HUDEP-2 (cell line): ENCODE measurements around the gene ARHGAP26.

Source experiments
- DNase-seq, 76 experiments: peaks; one replicate each; lab custom pipeline; 2025; ENCODE audit not compliant: unreplicated experiment in 76 of 76; lab: John Stamatoyannopoulos, UW

ARHGAP26 gene

GRCh38 chr5:143120460-143121134 lies 350.4 kb downstream of the ARHGAP26 start:
- no peak for DNase-seq

GRCh38 chr5:143121135-143121475 lies 350.9 kb downstream of the ARHGAP26 start:
- no peak for DNase-seq

GRCh38 chr5:143124593-143124992 lies 354.4 kb downstream of the ARHGAP26 start:
- DNase-seq, result peak in 40 of 76 experiments; percentile 2 to 55 (median 16)

- DNase-seq, result no peak
Observed at GRCh38 chr5:143126174-143127019, 356.2 kb downstream of the ARHGAP26 start.

GRCh38 chr5:143128412-143129071 lies 358.4 kb downstream of the ARHGAP26 start:
- DNase-seq, result no peak

- no peak for DNase-seq
Observed at GRCh38 chr5:143129203-143129602, 359.0 kb downstream of the ARHGAP26 start.

GRCh38 chr5:143129910-143130612 lies 359.9 kb downstream of the ARHGAP26 start:
- no peak for DNase-seq

GRCh38 chr5:143130613-143131305 lies 360.6 kb downstream of the ARHGAP26 start:
- DNase-seq, result no peak

GRCh38 chr5:143131972-143132371 lies 361.8 kb downstream of the ARHGAP26 start:
- no peak for DNase-seq

GRCh38 chr5:143132739-143133138 lies 362.6 kb downstream of the ARHGAP26 start:
- DNase-seq, result no peak

GRCh38 chr5:143133721-143134120 lies 363.5 kb downstream of the ARHGAP26 start:
- DNase-seq, result no peak

- DNase-seq, result no peak
Observed at GRCh38 chr5:143134269-143134668, 364.1 kb downstream of the ARHGAP26 start.

- no peak for DNase-seq
Observed at GRCh38 chr5:143134900-143135299, 364.7 kb downstream of the ARHGAP26 start.

- DNase-seq, result no peak
Observed at GRCh38 chr5:143135832-143136551, 365.8 kb downstream of the ARHGAP26 start.

- DNase-seq, result no peak
Observed at GRCh38 chr5:143138839-143139238, 368.7 kb downstream of the ARHGAP26 start.

GRCh38 chr5:143139585-143139984 lies 369.4 kb downstream of the ARHGAP26 start:
- no peak for DNase-seq

- no peak for DNase-seq
Observed at GRCh38 chr5:143140492-143141203, 370.5 kb downstream of the ARHGAP26 start.

- no peak for DNase-seq
Observed at GRCh38 chr5:143141652-143142051, 371.5 kb downstream of the ARHGAP26 start.
